Measurements from ENCODE around the gene RAVER2.

The RAVER2 gene

GRCh38 chr1:64748222-64748621 is 3.3 kb downstream of the RAVER2 start:
- no peak for TF ChIP-seq CTCF (IDR thresholded peaks at IDR 0.05; ENCODE audit: low read depth, low read length, missing control alignments)
- in situ Hi-C loops (cut with HindIII; ENCODE audit: low sequenced_read_pairs): no loop called here

DNA sequence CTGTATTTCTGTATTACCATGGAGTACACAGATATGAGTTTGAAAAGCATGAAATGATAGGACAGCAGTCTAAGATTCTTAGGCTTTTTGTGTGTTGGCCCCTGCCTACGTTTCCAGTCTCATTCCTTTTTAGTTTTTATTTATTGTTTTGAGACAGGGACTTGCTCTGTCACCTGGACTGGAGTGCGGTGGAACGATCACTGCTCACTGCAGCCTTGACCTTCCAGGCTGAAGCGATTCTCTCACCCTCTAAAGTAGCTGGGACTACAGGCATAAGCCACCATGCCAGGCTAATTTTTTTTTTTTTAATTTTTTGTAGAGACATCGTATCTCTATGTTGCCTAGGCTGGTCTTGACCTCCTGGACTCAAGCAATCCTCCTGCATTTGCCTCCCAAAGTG is 3.8 kb downstream of the RAVER2 start:
- in situ Hi-C loops (cut with HindIII; ENCODE audit: low sequenced_read_pairs): no loop called here
- no peak for TF ChIP-seq CTCF (IDR thresholded peaks at IDR 0.05; ENCODE audit: low read depth, low read length, missing control alignments)
- no peak overlapping the region for H3K4me3 ChIP-seq (ENCODE audit: low read depth, low read length)
- DNase-seq (ENCODE audit: low read depth): no peak

More at GRCh38 chr1:64748222-64748621, 3.3 kb downstream of the RAVER2 start:
- no peak overlapping the region for H3K4me3 ChIP-seq (ENCODE audit: low read depth, low read length)
- no peak for DNase-seq (ENCODE audit: low read depth)

DNA sequence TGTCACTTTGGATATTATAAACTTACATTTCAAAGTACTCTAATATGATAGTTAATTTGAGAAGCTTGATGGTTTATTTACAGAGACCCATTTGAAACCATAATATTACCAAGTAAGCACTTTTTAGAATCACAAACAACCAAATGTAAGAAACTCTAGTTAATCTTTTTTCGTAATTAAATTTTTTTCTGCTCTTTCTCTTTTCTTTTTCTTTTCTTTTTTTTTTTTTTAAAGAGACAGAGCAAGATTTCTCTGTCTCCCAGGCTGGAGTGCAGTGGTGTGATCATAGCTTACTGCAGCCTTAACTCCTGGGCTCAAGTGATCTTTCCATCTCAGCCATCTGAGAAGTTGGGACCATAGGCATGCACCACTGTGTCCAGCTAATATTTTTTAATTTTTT is 5.2 kb downstream of the RAVER2 start:
- in situ Hi-C loops (cut with HindIII; ENCODE audit: low sequenced_read_pairs): no loop called here
- H3K4me3 ChIP-seq (ENCODE audit: low read depth, low read length): no peak overlapping the region
- TF ChIP-seq CTCF (IDR thresholded peaks at IDR 0.05; ENCODE audit: low read depth, low read length, missing control alignments): no peak
- DNase-seq (ENCODE audit: low read depth): no peak

DNA sequence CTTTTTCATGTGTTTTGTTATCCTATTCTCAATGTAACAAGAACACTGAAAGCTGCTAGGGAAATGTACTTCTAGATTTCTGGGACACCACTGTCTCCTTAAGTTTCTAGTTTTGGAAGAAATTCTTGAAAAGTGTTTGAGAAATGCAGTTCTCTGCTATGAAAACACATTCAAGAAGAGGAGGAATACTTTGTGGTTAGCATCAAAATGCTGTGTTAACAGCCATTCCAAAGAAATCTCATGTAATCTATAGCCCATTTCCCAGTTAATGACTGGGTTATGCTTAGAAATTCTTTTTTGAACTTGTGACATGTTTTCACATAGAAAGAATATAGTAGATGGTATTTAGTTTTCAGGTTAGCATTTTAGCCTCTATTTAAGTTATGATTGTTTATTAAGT is 6.0 kb downstream of the RAVER2 start:
- DNase-seq (ENCODE audit: low read depth): no peak
- H3K4me3 ChIP-seq (ENCODE audit: low read depth, low read length): no peak overlapping the region
- no peak for TF ChIP-seq CTCF (IDR thresholded peaks at IDR 0.05; ENCODE audit: low read depth, low read length, missing control alignments)
- in situ Hi-C loops (cut with HindIII; ENCODE audit: low sequenced_read_pairs): no loop called here

DNA sequence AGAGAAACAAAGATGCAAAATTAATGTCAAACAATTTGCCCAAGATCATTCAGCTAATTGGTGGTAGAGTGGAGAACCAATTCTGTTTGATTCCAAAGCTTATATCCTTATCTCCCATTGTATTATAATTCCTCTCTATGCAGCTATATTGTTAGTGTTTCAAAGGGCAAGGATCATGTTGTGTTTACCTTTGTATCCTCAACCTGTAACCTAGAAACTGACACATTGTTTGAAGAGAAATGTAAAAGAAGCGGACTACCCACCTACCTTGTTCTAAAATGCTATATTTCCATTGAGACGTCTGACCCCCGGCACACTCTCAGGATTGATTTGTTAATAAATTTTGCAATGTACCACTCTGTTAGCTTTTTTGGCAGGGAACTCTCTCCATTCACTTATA is 9.3 kb downstream of the RAVER2 start:
- in situ Hi-C loops (cut with HindIII; ENCODE audit: low sequenced_read_pairs): no loop called here
- no peak overlapping the region for H3K4me3 ChIP-seq (ENCODE audit: low read depth, low read length)
- DNase-seq (ENCODE audit: low read depth): no peak
- no peak for TF ChIP-seq CTCF (IDR thresholded peaks at IDR 0.05; ENCODE audit: low read depth, low read length, missing control alignments)

GRCh38 chr1:64755361-64755760 is 10.5 kb downstream of the RAVER2 start:
- no peak for DNase-seq (ENCODE audit: low read depth)
- no peak overlapping the region for H3K4me3 ChIP-seq (ENCODE audit: low read depth, low read length)
- in situ Hi-C loops (cut with HindIII; ENCODE audit: low sequenced_read_pairs): no loop called here
- TF ChIP-seq CTCF (IDR thresholded peaks at IDR 0.05; ENCODE audit: low read depth, low read length, missing control alignments): no peak

GRCh38 chr1:64756770-64757169 is 11.9 kb downstream of the RAVER2 start:
- no peak for TF ChIP-seq CTCF (IDR thresholded peaks at IDR 0.05; ENCODE audit: low read depth, low read length, missing control alignments)
- H3K4me3 ChIP-seq (ENCODE audit: low read depth, low read length): no peak overlapping the region
- no peak for DNase-seq (ENCODE audit: low read depth)
- in situ Hi-C loops (cut with HindIII; ENCODE audit: low sequenced_read_pairs): no loop called here

Data from astrocyte of the cerebellum (primary cell).